ENCODE data around the gene TNF. TPM values are rescaled to one million over a fixed set of nuclear protein-coding genes. Genes with fewer than 3 reads are reported as not detected.

TNF gene
- total RNA-seq, 2 experiments from 2014 or later: 124 to 130 TPM

- ChIA-PET POLR2A (interaction anchor here (1.0 to 2.3 kb wide), 2 partner anchors 12 to 26 kb away, joined by 3 to 14 read pairs; no protein-coding TSS in a partner anchor), CTCF (no interaction called here)
- H3K9me3 Mint-ChIP-seq: no peaks in the 10 kb centered on the region
- no peaks in the 10 kb centered on the region for H3K27me3 Mint-ChIP-seq
- peaks cover 18% of the 10 kb centered on the region for H3K4me1 Mint-ChIP-seq
- no peak for DNase-seq
- H3K4me3 Mint-ChIP-seq: no peak overlapping the region
- peaks cover 94% of the 10 kb centered on the region for H3K36me3 Mint-ChIP-seq (ENCODE audit: low read depth)
- no peak overlapping the region for H3K27ac Mint-ChIP-seq
Observed at GRCh38 chr6:31626952-31627351, 51.6 kb downstream of the TNF start.

- Mint-ChIP-seq H3K27ac (no peak overlapping the region), H3K4me1 (peaks cover 10% of the 10 kb centered on the region), H3K4me3 (no peak overlapping the region), H3K27me3 (no peaks in the 10 kb centered on the region), H3K36me3 (ENCODE audit: low read depth) (peaks cover 92% of the 10 kb centered on the region), H3K9me3 (no peaks in the 10 kb centered on the region)
- DNase-seq: no peak
- POLR2A ChIA-PET: interaction anchor here (0.8 to 2.3 kb wide), 3 partner anchors 11 to 25 kb away, joined by 3 to 14 read pairs (median 4); no protein-coding TSS in a partner anchor
- CTCF ChIA-PET: no interaction called here
Observed at GRCh38 chr6:31627690-31628287, 52.4 kb downstream of the TNF start.

Other genes starting within 250 kb of the TNF start
- 1,000 to 10,000 TPM; 5,151 to 5,157 TPM for gene HLA-B, start 218.4 kb upstream of the TNF start, total RNA-seq
- 10 to 100 TPM; 12.0 to 12.3 TPM for gene MICA, start 172.0 kb upstream of the TNF start, total RNA-seq
- 10 to 100 TPM; 60.8 to 62.9 TPM for gene MICB, start 77.4 kb upstream of the TNF start, total RNA-seq
- gene MCCD1, start 46.6 kb upstream of the TNF start, total RNA-seq: not detected
- gene DDX39B, start 33.6 kb upstream of the TNF start, total RNA-seq: 100 to 1,000 TPM; 427 to 434 TPM
- gene ATP6V1G2, start 29.0 kb upstream of the TNF start, total RNA-seq: 1 to 10 TPM; 2.7 to 3.8 TPM
- gene NFKBIL1, start 28.0 kb upstream of the TNF start, total RNA-seq: 10 to 100 TPM; 22.8 to 23.6 TPM
- gene LTA, start 3.3 kb upstream of the TNF start, total RNA-seq: 10 to 100 TPM; 37.2 to 38.4 TPM
- gene LTB, start 6.9 kb downstream of the TNF start, total RNA-seq: 1,000 to 10,000 TPM; 1,185 to 1,194 TPM
- 10 to 100 TPM; 69.8 to 74.5 TPM for gene LST1, start 10.7 kb downstream of the TNF start, total RNA-seq
- gene NCR3, start 17.4 kb downstream of the TNF start, total RNA-seq: 10 to 100 TPM; 76.4 to 78.3 TPM
- gene AIF1, start 39.7 kb downstream of the TNF start, total RNA-seq: 10 to 100 TPM; 11.3 to 11.7 TPM
- 100 to 1,000 TPM; 215 to 222 TPM for gene PRRC2A, start 45.1 kb downstream of the TNF start, total RNA-seq
- gene BAG6, start 77.1 kb downstream of the TNF start, total RNA-seq: 100 to 1,000 TPM; 275 to 282 TPM
- 1 to 10 TPM; 2.9 to 3.6 TPM for gene APOM, start 80.3 kb downstream of the TNF start, total RNA-seq
- gene C6orf47, start 85.2 kb downstream of the TNF start, total RNA-seq: 10 to 100 TPM; 26.4 to 26.7 TPM
- gene GPANK1, start 89.4 kb downstream of the TNF start, total RNA-seq: 10 to 100 TPM; 33.6 to 35.2 TPM
- 100 to 1,000 TPM; 199 to 212 TPM for gene CSNK2B, start 90.5 kb downstream of the TNF start, total RNA-seq
- 10 to 100 TPM; 16.7 to 17.2 TPM for gene LY6G5B, start 94.4 kb downstream of the TNF start, total RNA-seq
- gene LY6G5C, start 105.5 kb downstream of the TNF start, total RNA-seq: 1 to 10 TPM; 2.3 to 2.6 TPM
- 10 to 100 TPM; 53.1 to 55.0 TPM for gene ABHD16A, start 127.8 kb downstream of the TNF start, total RNA-seq
- not detected for gene LY6G6F, start 131.3 kb downstream of the TNF start, total RNA-seq
- not detected for gene LY6G6D, start 139.8 kb downstream of the TNF start, total RNA-seq
- gene LY6G6C, start 146.2 kb downstream of the TNF start, total RNA-seq: not detected
- gene MPIG6B, start 147.8 kb downstream of the TNF start, total RNA-seq: not detected
- gene DDAH2, start 153.7 kb downstream of the TNF start, total RNA-seq: 10 to 100 TPM; 22.1 to 23.9 TPM
- 100 to 1,000 TPM; 640 to 644 TPM for gene CLIC1, start 161.0 kb downstream of the TNF start, total RNA-seq
- gene MSH5, start 164.4 kb downstream of the TNF start, total RNA-seq: 10 to 100 TPM; 60.1 to 63.2 TPM
- gene SAPCD1, start 187.1 kb downstream of the TNF start, total RNA-seq: 10 to 100 TPM; 10.7 to 14.6 TPM
- gene VWA7, start 201.8 kb downstream of the TNF start, total RNA-seq: 10 to 100 TPM; 11.0 to 12.2 TPM
- 10 to 100 TPM; 84.1 to 88.4 TPM for gene VARS1, start 220.2 kb downstream of the TNF start, total RNA-seq
- 100 to 1,000 TPM; 100 to 108 TPM for gene LSM2, start 231.4 kb downstream of the TNF start, total RNA-seq
- gene HSPA1L, start 239.7 kb downstream of the TNF start, total RNA-seq: 1 to 10 TPM; 2.8 to 3.0 TPM
- 100 to 1,000 TPM; 147 to 151 TPM for gene HSPA1A, start 240.0 kb downstream of the TNF start, total RNA-seq

Data from activated CD4-positive, alpha-beta memory T cell treated with anti-CD3 and anti-CD28 coated beads, Interleukin-2, amount 10 ng/mL, durations not matched to agents 7 days and 5 days (primary cell).